Neural cell (in vitro differentiated cells): ENCODE measurements around the gene SCTR.

Experiments
- EZH2 ChIP-seq: fragments of 200-600, 300-800 bp; shearing (Covaris generic), sonication (generic); IDR thresholded peaks from 2 replicates; pipeline ENCODE4 v1.6.1; 2014; ENCODE audit warnings: antibody characterized with exemption, low read length, borderline replicate concordance, mild to moderate bottlenecking; ENCODE audit not compliant: insufficient read depth, poor library complexity, severe bottlenecking
- MXI1 ChIP-seq: fragments of 450-650 bp; conservative IDR thresholded peaks from 2 replicates; pipeline ENCODE4 v1.6.1; 2014; ENCODE audit warnings: antibody characterized with exemption, mild to moderate bottlenecking; ENCODE audit not compliant: poor library complexity, severe bottlenecking
- SMC3 ChIP-seq: fragments of 450-650 bp; conservative IDR thresholded peaks from 2 replicates; pipeline ENCODE4 v1.6.1; 2014; ENCODE audit warnings: antibody characterized with exemption, mild to moderate bottlenecking, moderate library complexity; ENCODE audit not compliant: poor library complexity
- TF ChIP-seq, protein P1 (sequence below): fragments of 450-650 bp; IDR thresholded peaks from 2 replicates; pipeline ENCODE4 v1.5.1; 2014; ENCODE audit warnings: antibody characterized with exemption, mild to moderate bottlenecking, moderate library complexity; ENCODE audit not compliant: poor library complexity, severe bottlenecking

DNA sequence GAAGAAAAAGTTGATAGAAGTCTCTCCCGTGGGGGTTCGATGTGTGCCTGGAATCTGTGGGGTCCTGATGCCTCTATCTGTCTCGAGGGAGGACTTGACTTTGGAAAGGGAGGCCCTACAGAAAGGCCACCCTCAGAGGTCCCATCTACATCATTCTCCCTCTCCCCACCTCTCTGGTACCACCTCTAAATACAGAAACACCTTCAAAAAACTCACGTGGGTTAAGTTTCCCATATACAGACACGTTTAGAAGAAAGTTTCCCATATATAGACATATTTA lies 97.9 kb downstream of the SCTR start:
- TF ChIP-seq, protein P1, sequence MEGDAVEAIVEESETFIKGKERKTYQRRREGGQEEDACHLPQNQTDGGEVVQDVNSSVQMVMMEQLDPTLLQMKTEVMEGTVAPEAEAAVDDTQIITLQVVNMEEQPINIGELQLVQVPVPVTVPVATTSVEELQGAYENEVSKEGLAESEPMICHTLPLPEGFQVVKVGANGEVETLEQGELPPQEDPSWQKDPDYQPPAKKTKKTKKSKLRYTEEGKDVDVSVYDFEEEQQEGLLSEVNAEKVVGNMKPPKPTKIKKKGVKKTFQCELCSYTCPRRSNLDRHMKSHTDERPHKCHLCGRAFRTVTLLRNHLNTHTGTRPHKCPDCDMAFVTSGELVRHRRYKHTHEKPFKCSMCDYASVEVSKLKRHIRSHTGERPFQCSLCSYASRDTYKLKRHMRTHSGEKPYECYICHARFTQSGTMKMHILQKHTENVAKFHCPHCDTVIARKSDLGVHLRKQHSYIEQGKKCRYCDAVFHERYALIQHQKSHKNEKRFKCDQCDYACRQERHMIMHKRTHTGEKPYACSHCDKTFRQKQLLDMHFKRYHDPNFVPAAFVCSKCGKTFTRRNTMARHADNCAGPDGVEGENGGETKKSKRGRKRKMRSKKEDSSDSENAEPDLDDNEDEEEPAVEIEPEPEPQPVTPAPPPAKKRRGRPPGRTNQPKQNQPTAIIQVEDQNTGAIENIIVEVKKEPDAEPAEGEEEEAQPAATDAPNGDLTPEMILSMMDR = no peak
- TF ChIP-seq MXI1 = no peak
- no peak for TF ChIP-seq EZH2
- TF ChIP-seq SMC3 = no peak
